OCI-LY1 (cell line): ENCODE measurements around the gene MRPS27.

Source experiments
- CTCF ChIP-seq: fragments of 200-600 bp; sonication (generic), shearing (Covaris generic); IDR thresholded peaks from 2 replicates; pipeline ENCODE4 v1.5.1; 2017; ENCODE audit warnings: mild to moderate bottlenecking, antibody characterized with exemption, low read length, moderate library complexity, mixed read lengths
- EZH2 ChIP-seq: fragments of 200-600 bp; sonication (generic), shearing (Covaris generic); IDR thresholded peaks from 2 replicates; pipeline ENCODE4 v1.8.0; 2017; ENCODE audit warnings: borderline replicate concordance, mixed run types, mild to moderate bottlenecking, antibody characterized with exemption, low read length, moderate library complexity, mixed read lengths

DNA sequence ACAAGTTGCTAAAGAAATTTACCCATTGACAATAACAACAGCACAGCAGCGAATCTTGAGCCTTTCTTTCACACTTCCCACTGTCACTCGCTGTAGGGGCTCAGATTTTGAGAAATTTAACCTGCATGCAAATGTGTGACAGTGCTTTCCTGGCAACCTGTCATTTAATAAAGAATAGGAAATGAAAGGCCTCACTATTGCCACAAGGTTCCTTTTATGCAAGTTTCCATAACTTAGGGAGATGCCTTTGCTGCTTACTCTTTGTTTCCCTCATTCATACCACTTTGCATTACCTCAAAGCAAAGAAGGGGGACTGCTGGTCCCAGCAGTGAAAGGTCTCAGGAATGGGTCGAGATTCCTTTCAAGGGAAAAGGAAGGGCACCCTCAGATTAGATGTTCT is 49.7 kb upstream of the MRPS27 start:
- no peak for TF ChIP-seq CTCF
- TF ChIP-seq EZH2: no peak
